H1 (cell line): ENCODE data around the gene CIT. TPM values are rescaled to one million over a fixed set of nuclear protein-coding genes. Genes with fewer than 3 reads are reported as not detected.

Experiments
- CTCF ChIA-PET: fragments of 300-600 bp; sonication (Branson Sonifier 250); formaldehyde crosslinking; loops from one replicate; lab custom pipeline; 2021; ENCODE audit not compliant: partially characterized antibody; lab: Charles Lee
- POLR2A ChIA-PET: fragments of 300-600 bp; sonication (Branson Sonifier 250); formaldehyde crosslinking; loops from one replicate; lab custom pipeline; 2021; ENCODE audit warnings: inconsistent platforms; ENCODE audit not compliant: partially characterized antibody; lab: Charles Lee
- DNase-seq, 2 experiments: peaks; one replicate each; pipeline versions ENCODE4 v3.0.0 to v3.0.0-alpha.2; 2010 to 2022; ENCODE audit warnings: low spot score in 2 of 2, low read depth in 1 of 2, mixed read lengths in 1 of 2
- FAIRE-seq: peaks from 2 replicates; lab custom pipeline; 2011; peaks lifted over from hg19 to GRCh38; lab: Jason Lieb, UNC
- H2AFZ ChIP-seq: 2 replicates; pipeline ENCODE4 v1.8.1; 2012; ENCODE audit warnings: low read length, inconsistent platforms
- H2AK5ac ChIP-seq: 2 replicates; pipeline ENCODE4 v1.6.1; 2013; ENCODE audit warnings: low read depth, low read length
- H2BK120ac ChIP-seq: replicated peaks from 2 replicates; pipeline ENCODE3; 2013; ENCODE audit warnings: low read depth, low read length, inconsistent platforms
- H2BK12ac ChIP-seq: 2 replicates; pipeline ENCODE4 v1.6.1; 2013; ENCODE audit warnings: low read depth, low read length
- H2BK15ac ChIP-seq: 2 replicates; pipeline ENCODE4 v1.6.1; 2013; ENCODE audit warnings: low read length
- H2BK20ac ChIP-seq: 2 replicates; pipeline ENCODE4 v1.6.1; 2013; ENCODE audit warnings: low read length
- H2BK5ac ChIP-seq: 2 replicates; pipeline ENCODE4 v1.6.1; 2013; ENCODE audit warnings: low read depth, low read length
- H3K14ac ChIP-seq: 2 replicates; pipeline ENCODE4 v1.6.1; 2013; ENCODE audit warnings: inconsistent platforms; ENCODE audit not compliant: insufficient read length
- H3K18ac ChIP-seq: 2 replicates; pipeline ENCODE4 v1.6.1; 2013; ENCODE audit warnings: low read length; ENCODE audit errors: extremely low read depth
- H3K23ac ChIP-seq: 2 replicates; pipeline ENCODE4 v1.6.1; 2013; ENCODE audit warnings: inconsistent platforms; ENCODE audit not compliant: insufficient read length
- H3K23me2 ChIP-seq: 2 replicates; pipeline ENCODE4 v1.6.1; 2013; ENCODE audit warnings: low read depth, low read length
- H3K27ac ChIP-seq: 2 replicates; pipeline ENCODE4 v1.6.1; 2011; ENCODE audit warnings: low read depth, low read length, inconsistent platforms
- H3K27me3 ChIP-seq, 4 experiments: replicated peaks in 1 of 4; 1 replicate in 1 of 4; 2 replicates in 3 of 4; pipeline versions ENCODE4 v1.6.1 to v1.8.1; 2011 to 2013; ENCODE audit warnings: low read length in 3 of 4, mild to moderate bottlenecking in 3 of 4, inconsistent platforms in 2 of 4, mixed read lengths in 2 of 4, moderate library complexity in 1 of 4; ENCODE audit not compliant: control insufficient read depth in 3 of 4, insufficient read depth in 3 of 4; ENCODE audit errors: extremely low read depth in 1 of 4
- H3K36me3 ChIP-seq, 4 experiments: 2 replicates each; pipeline versions ENCODE4 v1.6.1 to v1.8.1; 2011 to 2013; ENCODE audit warnings: mild to moderate bottlenecking in 4 of 4, low read length in 3 of 4, moderate library complexity in 2 of 4, control low read depth in 1 of 4, inconsistent platforms in 1 of 4; ENCODE audit not compliant: insufficient read depth in 4 of 4, control insufficient read depth in 2 of 4
- H3K4ac ChIP-seq: replicated peaks from 2 replicates; pipeline ENCODE3; 2013; ENCODE audit warnings: low read length, low read depth, mixed read lengths, inconsistent platforms; ENCODE audit not compliant: insufficient read length
- H3K4me1 ChIP-seq, 4 experiments: replicated peaks in 1 of 4; 1 replicate in 1 of 4; 2 replicates in 3 of 4; pipeline versions ENCODE4 v1.6.1 to v1.8.1; 2011 to 2013; ENCODE audit warnings: low read length in 3 of 4, inconsistent platforms in 2 of 4, mixed read lengths in 1 of 4; ENCODE audit not compliant: insufficient read depth in 4 of 4, control insufficient read depth in 3 of 4
- H3K4me2 ChIP-seq, 2 experiments: 2 replicates each; pipeline versions ENCODE4 v1.6.1 to v1.8.1; 2011 to 2013; ENCODE audit warnings: low read depth in 2 of 2, low read length in 2 of 2, control low read depth in 1 of 2, inconsistent platforms in 1 of 2, mild to moderate bottlenecking in 1 of 2; ENCODE audit not compliant: insufficient read depth in 1 of 2
- H3K4me3 ChIP-seq, 4 experiments: fragments of 200-600, 300-600 bp in 1 of 4; sonication (generic), shearing (Covaris generic), sonication (Bioruptor Twin) in 1 of 4; 2 replicates each; pipeline versions ENCODE4 v1.5.1 to v1.8.1; 2011 to 2016; ENCODE audit warnings: low read length in 4 of 4, low read depth in 3 of 4, control low read depth in 2 of 4, inconsistent platforms in 2 of 4, mild to moderate bottlenecking in 2 of 4, mixed read lengths in 1 of 4, moderate library complexity in 1 of 4; ENCODE audit not compliant: insufficient read depth in 2 of 4; ENCODE audit errors: extremely low read depth in 1 of 4
- H3K56ac ChIP-seq: replicated peaks from 2 replicates; pipeline ENCODE3; 2013; ENCODE audit warnings: low read depth, mild to moderate bottlenecking, mixed read lengths, low read length, inconsistent platforms; ENCODE audit not compliant: insufficient read length
- H3K79me1 ChIP-seq: 2 replicates; pipeline ENCODE4 v1.6.1; 2013; ENCODE audit warnings: low read depth, low read length, control low read depth
- H3K79me2 ChIP-seq, 2 experiments: 2 replicates each; pipeline versions ENCODE4 v1.6.1 to v1.8.1; 2012 to 2013; ENCODE audit warnings: low read length in 2 of 2, mild to moderate bottlenecking in 2 of 2, inconsistent platforms in 1 of 2; ENCODE audit not compliant: insufficient read depth in 2 of 2, control insufficient read depth in 1 of 2
- H3K9ac ChIP-seq, 4 experiments: replicated peaks in 1 of 4; 1 replicate in 1 of 4; 2 replicates in 3 of 4; pipeline versions ENCODE4 v1.6.1 to v1.8.1; 2011 to 2013; ENCODE audit warnings: low read depth in 3 of 4, low read length in 3 of 4, control low read depth in 2 of 4, mild to moderate bottlenecking in 2 of 4, moderate library complexity in 2 of 4, inconsistent platforms in 1 of 4; ENCODE audit errors: extremely low read depth in 1 of 4
- H3K9me3 ChIP-seq, 2 experiments: 2 replicates each; pipeline versions ENCODE4 v1.6.1 to v1.8.1; 2012 to 2013; ENCODE audit warnings: mild to moderate bottlenecking in 2 of 2, moderate library complexity in 2 of 2, control low read depth in 1 of 2, inconsistent platforms in 1 of 2, low read depth in 1 of 2, low read length in 1 of 2, mixed read lengths in 1 of 2; ENCODE audit not compliant: insufficient read depth in 2 of 2
- H4K20me1 ChIP-seq, 2 experiments: replicated peaks in 1 of 2; 2 replicates each; pipeline versions ENCODE3 to v1.8.1; 2011 to 2013; ENCODE audit warnings: inconsistent platforms in 2 of 2, low read length in 2 of 2, mild to moderate bottlenecking in 1 of 2; ENCODE audit not compliant: insufficient read depth in 2 of 2, control insufficient read depth in 1 of 2
- H4K5ac ChIP-seq: 2 replicates; pipeline ENCODE4 v1.6.1; 2013; ENCODE audit warnings: low read length, low read depth, mixed read lengths, inconsistent platforms; ENCODE audit not compliant: insufficient read length
- H4K8ac ChIP-seq: 2 replicates; pipeline ENCODE4 v1.8.0; 2013; ENCODE audit warnings: mild to moderate bottlenecking, moderate library complexity, low read length, inconsistent platforms; ENCODE audit not compliant: insufficient read depth; ENCODE audit errors: extremely low read depth
- H4K91ac ChIP-seq: replicated peaks from 2 replicates; pipeline ENCODE3; 2013; ENCODE audit warnings: low read length, mixed read lengths, inconsistent platforms; ENCODE audit not compliant: insufficient read length
- HDAC2 ChIP-seq, 2 experiments: fragments of 300-600 bp in 1 of 2; sonication (generic) in 1 of 2; IDR thresholded peaks; 2 replicates each; pipeline ENCODE4 v1.6.1; 2011 to 2012; ENCODE audit warnings: low read depth in 2 of 2, low read length in 2 of 2, mild to moderate bottlenecking in 2 of 2, moderate library complexity in 2 of 2, borderline replicate concordance in 1 of 2, inconsistent platforms in 1 of 2
- PHF8 ChIP-seq: fragments of 200-600 bp; sonication (generic); conservative IDR thresholded peaks from 2 replicates; pipeline ENCODE4 v1.7.1; 2012; ENCODE audit warnings: low read depth, mild to moderate bottlenecking, inconsistent platforms, low read length, moderate library complexity
- POLR2A ChIP-seq, 2 experiments: IDR thresholded peaks; 1 replicate in 1 of 2; 2 replicates in 1 of 2; pipeline ENCODE4 v1.6.1; 2011; ENCODE audit warnings: low read depth in 2 of 2, low read length in 2 of 2, mild to moderate bottlenecking in 2 of 2; ENCODE audit errors: control extremely low read depth in 1 of 2
- POLR2AphosphoS5 ChIP-seq: IDR thresholded peaks from 2 replicates; pipeline ENCODE4 v1.6.1; 2011; ENCODE audit warnings: low read depth, low read length
- RNF2 ChIP-seq: fragments of 200-900, 300-1000 bp; sonication (generic); IDR thresholded peaks from 2 replicates; pipeline ENCODE4 v1.7.1; 2016; ENCODE audit warnings: borderline replicate concordance, low read depth, mild to moderate bottlenecking, antibody characterized with exemption, low read length; ENCODE audit not compliant: poor library complexity, severe bottlenecking; ENCODE audit errors: missing control alignments
- SIRT6 ChIP-seq: IDR thresholded peaks from one replicate; pipeline ENCODE4 v1.7.1; 2012; ENCODE audit warnings: low read length, inconsistent platforms
- WGBS, 2 experiments: shearing (Covaris generic) in 1 of 2; methylation state at CpG; one replicate each; pipeline versions ENCODE4 v1.1.6 to v1.1.7; 2013 to 2015; ENCODE audit warnings: low lambda C conversion rate in 2 of 2, mixed read lengths in 2 of 2, inconsistent platforms in 1 of 2, low coverage in 1 of 2, missing lambda C conversion rate in 1 of 2; ENCODE audit not compliant: insufficient replicate concordance in 2 of 2, insufficient coverage in 1 of 2, insufficient read length in 1 of 2; ENCODE audit errors: extremely low coverage in 1 of 2, missing lambda C conversion rate in 1 of 2; 5-methylcytosine and 5-hydroxymethylcytosine counted together
- polyA plus RNA-seq, 7 experiments: library from polyadenylated mRNA; depleted of rRNA in 3 of 7; stranded (reverse) in 5 of 7; unstranded in 2 of 7; fragments of >200 nt in 5 of 7; fragments of 200-250 nt in 2 of 7; gene quantifications; 1 replicate in 5 of 7; 2 replicates in 1 of 7; 4 replicates in 1 of 7; pipeline versions ENCODE4 v1.2.1 to v1.2.3, GENCODE V29; 2011 to 2013; ENCODE audit warnings: missing spikeins in 2 of 7, mixed read lengths in 2 of 7
- total RNA-seq: library from RNA; stranded (reverse); fragmentation: NEBNext Ultra II Directional; extraction: Animal tissue kit (Norgen Biotek cat#: 25700); gene quantifications from 2 replicates; pipeline ENCODE4 v1.2.1, GENCODE V29; 2021

CIT gene
- total and polyA plus RNA-seq, 2 of the 8 experiments (the other 6 are each of a cell fraction or from before 2014, with no cell fraction given), result 17.1 to 60.9 TPM

GRCh38 chr12:119840168-119840567, 37.0 kb downstream of the CIT start:
- no peak overlapping the region for H3K14ac ChIP-seq
- H3K56ac ChIP-seq, result no peak overlapping the region
- H4K20me1 ChIP-seq, result no peaks in the 10 kb centered on the region
- H4K8ac ChIP-seq, result no peak overlapping the region
- ChIA-PET POLR2A (no interaction called here), CTCF (no interaction called here)
- no peaks in the 10 kb centered on the region for H3K9me3 ChIP-seq
- no peak overlapping the region for H3K23ac ChIP-seq
- peaks cover 0 to 16% (median 4%) of the 10 kb centered on the region in 4 experiments; a peak in 4 of 8 replicates for H3K36me3 ChIP-seq
- H3K9ac ChIP-seq, result no peak overlapping the region
- no peak overlapping the region for H2BK120ac ChIP-seq
- 98% methylated on average over 4 of the region's 4 CpGs; no CpG with 5 or more reads in 1 of the 2 experiments for WGBS, 2 experiments
- H3K4me2 ChIP-seq, result no peak overlapping the region
- H3K23me2 ChIP-seq, result no peaks in the 10 kb centered on the region; the same call in 1 of the 2 replicates
- no peak overlapping the region for H3K4ac ChIP-seq
- H3K79me2 ChIP-seq, result no peaks in the 10 kb centered on the region
- H2BK20ac ChIP-seq, result no peak overlapping the region
- H2BK15ac ChIP-seq, result no peak overlapping the region
- H3K79me1 ChIP-seq, result peaks cover 2% of the 10 kb centered on the region
- no peak overlapping the region for H4K91ac ChIP-seq
- H2BK5ac ChIP-seq, result no peak overlapping the region
- no peak overlapping the region for H2AK5ac ChIP-seq
- FAIRE-seq, result no peak
- no peak for TF ChIP-seq PHF8
- no peak for TF ChIP-seq RNF2
- no peak for TF ChIP-seq POLR2A (IDR thresholded peaks at IDR 0.05; ENCODE audit: control extremely low read depth in 1 of 2, low read depth in 2 of 2, low read length in 2 of 2)
- TF ChIP-seq SIRT6, result no peak
- TF ChIP-seq POLR2AphosphoS5, result no peak
- TF ChIP-seq HDAC2 (IDR thresholded peaks at IDR 0.05; ENCODE audit: borderline replicate concordance in 1 of 2, low read depth in 2 of 2, low read length in 2 of 2), result no peak
- no peak overlapping the region for H3K18ac ChIP-seq
- H3K27me3 ChIP-seq, result no peaks in the 10 kb centered on the region
- DNase-seq, result no peak
- no peak overlapping the region for H3K4me3 ChIP-seq
- no peak overlapping the region for H4K5ac ChIP-seq
- no peaks in the 10 kb centered on the region for H3K4me1 ChIP-seq
- no peak overlapping the region for H2BK12ac ChIP-seq
- H2AFZ ChIP-seq, result no peak overlapping the region
- no peak overlapping the region for H3K27ac ChIP-seq
